Mucosa of descending colon (tissue), 3 donors: ENCODE results near the gene POU2F3. TPM values are rescaled to one million over a fixed set of nuclear protein-coding genes. Genes with fewer than 3 reads are reported as not detected.

Experiments used
- ATAC-seq: fragments of 200-7000 bp; cut with Tn5 transposase; one replicate; pipeline ENCODE4 v1.9.1; 2020; ENCODE audit warnings: mild to moderate bottlenecking, moderate library complexity
- DNase-seq, 3 donors: peaks; one replicate each; pipeline ENCODE4 v3.0.0-alpha.2; 2020
- H3K36me3 ChIP-seq: fragments of 200-600 bp; one replicate; pipeline ENCODE4 v1.8.0; 2021; ENCODE audit warnings: low read depth, mild to moderate bottlenecking
- H3K4me1 ChIP-seq: fragments of 200-600 bp; one replicate; pipeline ENCODE4 v1.8.0; 2021; ENCODE audit warnings: low read depth, mild to moderate bottlenecking
- H3K4me3 ChIP-seq: fragments of 200-600 bp; one replicate; pipeline ENCODE4 v1.8.0; 2021; ENCODE audit warnings: mild to moderate bottlenecking
- H3K9me3 ChIP-seq: fragments of 200-600 bp; one replicate; pipeline ENCODE4 v1.8.0; 2021; ENCODE audit warnings: mild to moderate bottlenecking
- CTCF ChIP-seq: fragments of 200-600 bp; IDR thresholded peaks from one replicate; pipeline ENCODE4 v1.8.0; 2022; ENCODE audit warnings: antibody characterized with exemption, mild to moderate bottlenecking
- intact Hi-C, 2 donors: fragments of 100-400 bp; cut with DNase I in 1 of 2; cut with micrococcal nuclease in 1 of 2; formaldehyde crosslinking; loops; one replicate each; pipeline versions ENCODE4 v1.11.0 to v1.11.1; 2022; cut with DNase I, micrococcal nuclease
- total RNA-seq, 3 donors: library from RNA; stranded (reverse); fragmentation: NEBNext Ultra II Directional in 2 of 3; extraction: Animal tissue kit (Norgen Biotek cat#: 25700) in 2 of 3; gene quantifications; one replicate each; pipeline versions ENCODE4 v1.2.1 to v1.2.4, GENCODE V29; 2021 to 2023
- donor health status: DM: no; HTN: no; CAD: no; lungs with moderate emphysema.
- donor health status: DM: no; HTN: no; CAD: no.
- donor health status: DM: no; HTN: yes; CAD: no.

Gene POU2F3
- total RNA-seq, 3 donors from 2014 or later: 1.1 to 3.0 (median 2.2) TPM

GRCh38 chr11:120254788-120255518 lies 15.0 kb downstream of the POU2F3 start:
- H3K9me3 ChIP-seq: no peaks in the 10 kb centered on the region
- H3K36me3 ChIP-seq: no peaks in the 10 kb centered on the region
- no peak overlapping the region for H3K4me3 ChIP-seq
- H3K4me1 ChIP-seq: no peaks in the 10 kb centered on the region
- intact Hi-C loops: no loop called here
- TF ChIP-seq CTCF: no peak
- ATAC-seq (no peak), DNase-seq (no peak)

GRCh38 chr11:120255519-120255866 lies 15.6 kb downstream of the POU2F3 start:
- Histone ChIP-seq H3K4me3 (no peak overlapping the region), H3K36me3 (no peaks in the 10 kb centered on the region), H3K4me1 (no peaks in the 10 kb centered on the region), H3K9me3 (no peaks in the 10 kb centered on the region)
- no peak for DNase-seq
- peak; percentile 18 for ATAC-seq
- intact Hi-C loops: no loop called here
- no peak for TF ChIP-seq CTCF

- TF ChIP-seq CTCF: no peak
These were observed 16.2 kb downstream of the POU2F3 start for GRCh38 chr11:120256178-120256577.

GRCh38 chr11:120256779-120257178 lies 16.8 kb downstream of the POU2F3 start:
- no peaks in the 10 kb centered on the region for H3K4me1 ChIP-seq
- ATAC-seq (no peak), DNase-seq (no peak)
- no peaks in the 10 kb centered on the region for H3K36me3 ChIP-seq
- TF ChIP-seq CTCF: no peak
- no peak overlapping the region for H3K4me3 ChIP-seq
- intact Hi-C loops: no loop called here
- no peaks in the 10 kb centered on the region for H3K9me3 ChIP-seq

More at GRCh38 chr11:120256178-120256577, 16.2 kb downstream of the POU2F3 start:
- Histone ChIP-seq H3K9me3 (no peaks in the 10 kb centered on the region), H3K36me3 (no peaks in the 10 kb centered on the region), H3K4me1 (no peaks in the 10 kb centered on the region), H3K4me3 (no peak overlapping the region)
- intact Hi-C loops: no loop called here
- no peak for ATAC-seq
- no peak for DNase-seq

GRCh38 chr11:120257346-120257745 lies 17.4 kb downstream of the POU2F3 start:
- no peak for TF ChIP-seq CTCF
- H3K4me3 ChIP-seq: no peak overlapping the region
- no peaks in the 10 kb centered on the region for H3K9me3 ChIP-seq
- DNase-seq: no peak
- no peaks in the 10 kb centered on the region for H3K36me3 ChIP-seq
- no peak for ATAC-seq
- intact Hi-C loops: no loop called here
- no peaks in the 10 kb centered on the region for H3K4me1 ChIP-seq

GRCh38 chr11:120258661-120259060 lies 18.7 kb downstream of the POU2F3 start:
- no peak for ATAC-seq
- no peaks in the 10 kb centered on the region for H3K9me3 ChIP-seq
- intact Hi-C loops: no loop called here
- DNase-seq: no peak
- TF ChIP-seq CTCF: no peak
- no peaks in the 10 kb centered on the region for H3K36me3 ChIP-seq
- no peak overlapping the region for H3K4me3 ChIP-seq
- no peaks in the 10 kb centered on the region for H3K4me1 ChIP-seq
